Endothelial cell of umbilical vein (primary cell): Measurements from ENCODE around the gene ZNRD2. TPM values are rescaled to one million over a fixed set of nuclear protein-coding genes. Genes with fewer than 3 reads are reported as not detected.

ENCODE experiments used
- BruUV-seq: library from RNA; stranded (reverse); fragments of 400-500 nt; replicated peaks from 2 replicates; lab custom pipeline; 2021; lab: Mats Ljungman, UMichigan
- CTCF ChIA-PET: fragments of 300-600, 350-600 bp; sonication (Branson Sonifier 250); formaldehyde crosslinking; loops from one replicate; lab custom pipeline; 2021; ENCODE audit warnings: antibody characterized with exemption, inconsistent platforms; lab: Charles Lee
- POLR2A ChIA-PET: fragments of 300-600, 350-600 bp; sonication (Branson Sonifier 250); formaldehyde crosslinking; loops from one replicate; lab custom pipeline; 2021; ENCODE audit warnings: antibody characterized with exemption, inconsistent platforms; lab: Charles Lee
- DNase-seq: peaks from one replicate; pipeline ENCODE4 v3.0.0-alpha.2; 2011; ENCODE audit warnings: low read depth, low spot score
- FAIRE-seq: peaks from 2 replicates; lab custom pipeline; 2011; peaks lifted over from hg19 to GRCh38; lab: Jason Lieb, UNC
- H2AFZ ChIP-seq: 2 replicates; pipeline ENCODE4 v1.6.0; 2012; ENCODE audit warnings: low read depth, low read length, control low read depth, inconsistent platforms
- H3K27ac ChIP-seq: 2 replicates; pipeline ENCODE4 v1.5.1; 2011; ENCODE audit warnings: low read depth, mild to moderate bottlenecking, control low read depth, low read length, moderate library complexity; ENCODE audit not compliant: insufficient read depth
- H3K27me3 ChIP-seq, 2 experiments: 2 replicates each; pipeline versions ENCODE4 v1.6.0 to v1.6.1; 2011; ENCODE audit warnings: low read length in 2 of 2, mixed read lengths in 1 of 2; ENCODE audit not compliant: control insufficient read depth in 2 of 2, insufficient read depth in 2 of 2
- H3K36me3 ChIP-seq, 2 experiments: 2 replicates in 1 of 2; 3 replicates in 1 of 2; pipeline ENCODE4 v1.5.1; 2011; ENCODE audit warnings: low read length in 2 of 2, mild to moderate bottlenecking in 1 of 2, moderate library complexity in 1 of 2; ENCODE audit not compliant: control insufficient read depth in 2 of 2, insufficient read depth in 2 of 2; ENCODE audit errors: extremely low read depth in 1 of 2
- H3K4me1 ChIP-seq: 3 replicates; pipeline ENCODE4 v1.5.1; 2011; ENCODE audit warnings: mild to moderate bottlenecking, low read length; ENCODE audit not compliant: control insufficient read depth, insufficient read depth; ENCODE audit errors: extremely low read depth
- H3K4me2 ChIP-seq: 2 replicates; pipeline ENCODE4 v1.6.1; 2011; ENCODE audit warnings: low read length, control low read depth, mixed read lengths; ENCODE audit not compliant: insufficient read depth
- H3K4me3 ChIP-seq, 3 experiments: fragments of 200-600 bp in 1 of 3; sonication (generic), shearing (Covaris generic) in 1 of 3; replicated peaks in 1 of 3; 2 replicates each; pipeline ENCODE4 v1.5.1; 2011 to 2016; ENCODE audit warnings: control low read depth in 3 of 3, low read length in 3 of 3, mild to moderate bottlenecking in 2 of 3, inconsistent platforms in 1 of 3, low read depth in 1 of 3, moderate library complexity in 1 of 3; ENCODE audit not compliant: insufficient read depth in 1 of 3
- H3K79me2 ChIP-seq: 2 replicates; pipeline ENCODE4 v1.6.0; 2012; ENCODE audit warnings: low read length, inconsistent platforms; ENCODE audit not compliant: control insufficient read depth, insufficient read depth
- H3K9ac ChIP-seq: replicated peaks from 2 replicates; pipeline ENCODE3; 2011; ENCODE audit warnings: low read length, control low read depth; ENCODE audit not compliant: insufficient read depth; ENCODE audit errors: extremely low read depth
- H3K9me1 ChIP-seq: replicated peaks from 3 replicates; pipeline ENCODE4 v1.6.0; 2011; ENCODE audit warnings: mild to moderate bottlenecking, low read length; ENCODE audit not compliant: control insufficient read depth, insufficient read depth; ENCODE audit errors: extremely low read depth
- H3K9me3 ChIP-seq: replicated peaks from 2 replicates; pipeline ENCODE4 v1.5.1; 2012; ENCODE audit warnings: low read length, inconsistent platforms; ENCODE audit not compliant: control insufficient read depth, insufficient read depth
- H4K20me1 ChIP-seq: replicated peaks from 2 replicates; pipeline ENCODE3; 2011; ENCODE audit warnings: mild to moderate bottlenecking, low read length; ENCODE audit not compliant: control insufficient read depth, insufficient read depth; ENCODE audit errors: extremely low read depth
- CTCF ChIP-seq, 2 donors: IDR thresholded peaks; 1 replicate in 1 of 2; 2 replicates in 1 of 2; pipeline ENCODE4 v1.5.1; 2011; ENCODE audit warnings: low read length in 2 of 2, mild to moderate bottlenecking in 2 of 2, moderate library complexity in 2 of 2, control low read depth in 1 of 2, inconsistent platforms in 1 of 2, low read depth in 1 of 2; ENCODE audit not compliant: insufficient read depth in 1 of 2; ENCODE audit errors: extremely low read depth in 1 of 2
- EZH2 ChIP-seq: IDR thresholded peaks from 2 replicates; pipeline ENCODE4 v1.6.1; 2012; ENCODE audit warnings: borderline replicate concordance, low read depth, mild to moderate bottlenecking, moderate library complexity, low read length, inconsistent platforms; ENCODE audit not compliant: severe bottlenecking
- FOS ChIP-seq: IDR thresholded peaks from 2 replicates; pipeline ENCODE4 v1.6.1; 2011; ENCODE audit warnings: mild to moderate bottlenecking, low read length, moderate library complexity, borderline replicate concordance; ENCODE audit not compliant: insufficient read depth
- GATA2 ChIP-seq: IDR thresholded peaks from 2 replicates; pipeline ENCODE4 v1.7.0; 2011; ENCODE audit warnings: low read depth, mild to moderate bottlenecking, moderate library complexity, mixed read lengths, low read length; ENCODE audit not compliant: insufficient read length, insufficient read depth
- JUN ChIP-seq: IDR thresholded peaks from 2 replicates; pipeline ENCODE4 v1.6.1; 2011; ENCODE audit warnings: borderline replicate concordance, low read depth; ENCODE audit not compliant: insufficient read length, insufficient read depth
- MAX ChIP-seq: IDR thresholded peaks from 2 replicates; pipeline ENCODE4 v1.6.1; 2011; ENCODE audit not compliant: insufficient read depth, insufficient read length
- MYC ChIP-seq: IDR thresholded peaks from one replicate; pipeline ENCODE4 v1.6.1; 2011; ENCODE audit warnings: mild to moderate bottlenecking, low read depth, low read length
- POLR2A ChIP-seq: IDR thresholded peaks from 2 replicates; pipeline ENCODE4 v1.6.1; 2012; ENCODE audit warnings: low read depth, mild to moderate bottlenecking, control low read depth, low read length
- POLR2AphosphoS5 ChIP-seq: IDR thresholded peaks from 2 replicates; pipeline ENCODE4 v1.6.1; 2012; ENCODE audit warnings: low read depth, mild to moderate bottlenecking, control low read depth, low read length, moderate library complexity; ENCODE audit not compliant: insufficient read depth
- dilution Hi-C: fragments of 300-500 bp; cut with MboI; formaldehyde crosslinking; loops from one replicate; pipeline ENCODE4 v1.15.0; 2019; ENCODE audit warnings: low sequenced_read_pairs; ENCODE audit not compliant: extremely low pct_ligation_motif_present
- intact Hi-C: fragments of 100-400 bp; cut with micrococcal nuclease; formaldehyde crosslinking; loops from one replicate; pipeline ENCODE4 v1.10.0; 2022
- polyA plus RNA-seq, 4 experiments: library from polyadenylated mRNA; depleted of rRNA in 3 of 4; stranded (reverse) in 3 of 4; unstranded in 1 of 4; fragments of >200 nt; gene quantifications; 2 replicates each; pipeline versions ENCODE4 v1.2.1 to v1.2.3, GENCODE V29; 2011 to 2012; ENCODE audit warnings: missing spikeins in 1 of 4
- total RNA-seq: library from RNA; stranded (reverse); gene quantifications from 2 replicates; pipeline ENCODE4 v1.2.3, GENCODE V29; 2021

The ZNRD2 gene
- total and polyA plus RNA-seq, 2 donors (not counting 3 experiments of a cell fraction or from before 2014, with no cell fraction given) = 40.8 to 96.7 TPM

GRCh38 chr11:65595131-65595530 is 24.9 kb downstream of the ZNRD2 start:
- dilution Hi-C loops = no loop called here
- Histone ChIP-seq H3K9me3 (no peaks in the 10 kb centered on the region), H3K9me1 (no peaks in the 10 kb centered on the region), H3K27me3 (no peaks in the 10 kb centered on the region), H2AFZ (no peak overlapping the region), H3K27ac (no peak overlapping the region), H4K20me1 (no peaks in the 10 kb centered on the region), H3K36me3 (peaks cover 8 to 24% of the 10 kb centered on the region in 2 experiments), H3K4me2 (no peak overlapping the region), H3K4me3 (no peak overlapping the region), H3K9ac (no peak overlapping the region), H3K79me2 (no peaks in the 10 kb centered on the region), H3K4me1 (peaks cover 7% of the 10 kb centered on the region)
- BruUV-seq = no TSS peak
- TF ChIP-seq JUN (no peak), EZH2 (no peak), CTCF (IDR thresholded peaks at IDR 0.05; ENCODE audit: extremely low read depth in 1 of 2, insufficient read depth in 1 of 2, low read depth in 1 of 2, low read length in 2 of 2) (no peak), MYC (no peak), POLR2A (no peak), GATA2 (no peak), POLR2AphosphoS5 (no peak), FOS (no peak), MAX (no peak)
- POLR2A ChIA-PET = no interaction called here
- no peak for FAIRE-seq
- DNase-seq = no peak
- CTCF ChIA-PET = interaction anchor here (1.4 to 12.2 kb wide), 6 partner anchors 9 to 58 kb away, joined by 3 to 206 read pairs (median 19); partner anchors contain the start of genes MAP3K11 and PCNX3
- intact Hi-C loops = no loop called here
